NAMALWA (cell line): ENCODE results near the gene TSC2.

Source experiments
- DNase-seq: peaks from one replicate; pipeline ENCODE4 v3.0.0-alpha.2; 2015; ENCODE audit warnings: low spot score

TSC2 gene

GRCh38 chr16:2070576-2071453, 23.0 kb downstream of the TSC2 start:
- no peak for DNase-seq

GRCh38 chr16:2071454-2072202, 23.8 kb downstream of the TSC2 start:
- no peak for DNase-seq

GRCh38 chr16:2072926-2073325, 25.1 kb downstream of the TSC2 start:
- DNase-seq = no peak

GRCh38 chr16:2074071-2074470, 26.3 kb downstream of the TSC2 start:
- no peak for DNase-seq

GRCh38 chr16:2075631-2076030, 27.8 kb downstream of the TSC2 start:
- DNase-seq = no peak

- no peak for DNase-seq
Observed at GRCh38 chr16:2076072-2076865, 28.5 kb downstream of the TSC2 start.

- DNase-seq = no peak
Observed at GRCh38 chr16:2077016-2077415, 29.2 kb downstream of the TSC2 start.

GRCh38 chr16:2077696-2078095, 29.9 kb downstream of the TSC2 start:
- no peak for DNase-seq

GRCh38 chr16:2078096-2078495, 30.3 kb downstream of the TSC2 start:
- no peak for DNase-seq

- DNase-seq = no peak
Observed at GRCh38 chr16:2078691-2079090, 30.9 kb downstream of the TSC2 start.

GRCh38 chr16:2079311-2079800, 31.6 kb downstream of the TSC2 start:
- no peak for DNase-seq

GRCh38 chr16:2079991-2080390, 32.2 kb downstream of the TSC2 start:
- DNase-seq = no peak

- DNase-seq = no peak
Observed at GRCh38 chr16:2081201-2082084, 33.7 kb downstream of the TSC2 start.

- DNase-seq = no peak
Observed at GRCh38 chr16:2082171-2082982, 34.6 kb downstream of the TSC2 start.

- no peak for DNase-seq
Observed at GRCh38 chr16:2082983-2083364, 35.2 kb downstream of the TSC2 start.

GRCh38 chr16:2083409-2083808, 35.6 kb downstream of the TSC2 start:
- DNase-seq = no peak

- DNase-seq = no peak
Observed at GRCh38 chr16:2083876-2084780, 36.3 kb downstream of the TSC2 start.

- no peak for DNase-seq
Observed at GRCh38 chr16:2084895-2085625, 37.3 kb downstream of the TSC2 start.

GRCh38 chr16:2085669-2086068, 37.9 kb downstream of the TSC2 start:
- no peak for DNase-seq
